NCI-H1417 treated with DMSO at 0.1 percent for 48 hours (cell line): Measurements from ENCODE around the gene COMMD4.

Experiments used
- DNase-seq: peaks from one replicate; lab custom pipeline; 2025; lab: John Stamatoyannopoulos, UW

COMMD4 gene

GRCh38 chr15:75356517-75356916 is 20.7 kb downstream of the COMMD4 start:
- no peak for DNase-seq

GRCh38 chr15:75357976-75358673 is 22.3 kb downstream of the COMMD4 start:
- DNase-seq: no peak

GRCh38 chr15:75358771-75359536 is 23.1 kb downstream of the COMMD4 start:
- no peak for DNase-seq

GRCh38 chr15:75359537-75360250 is 23.8 kb downstream of the COMMD4 start:
- DNase-seq: no peak

GRCh38 chr15:75360391-75360790 is 24.5 kb downstream of the COMMD4 start:
- DNase-seq: no peak

- DNase-seq: no peak
Observed at GRCh38 chr15:75360856-75361255, 25.0 kb downstream of the COMMD4 start.

- DNase-seq: no peak
Observed at GRCh38 chr15:75361361-75361988, 25.6 kb downstream of the COMMD4 start.

- DNase-seq: no peak
Observed at GRCh38 chr15:75361989-75362641, 26.3 kb downstream of the COMMD4 start.

GRCh38 chr15:75362642-75363249 is 26.9 kb downstream of the COMMD4 start:
- no peak for DNase-seq

- no peak for DNase-seq
Observed at GRCh38 chr15:75363786-75364185, 27.9 kb downstream of the COMMD4 start.

- no peak for DNase-seq
Observed at GRCh38 chr15:75364881-75365280, 29.0 kb downstream of the COMMD4 start.

GRCh38 chr15:75366163-75366562 is 30.3 kb downstream of the COMMD4 start:
- DNase-seq: no peak

GRCh38 chr15:75367006-75367405 is 31.1 kb downstream of the COMMD4 start:
- no peak for DNase-seq

- DNase-seq: no peak
Observed at GRCh38 chr15:75367406-75367912, 31.6 kb downstream of the COMMD4 start.

- DNase-seq: peak; percentile 73
Observed at GRCh38 chr15:75367913-75368688, 32.2 kb downstream of the COMMD4 start, which contains the start of gene MAN2C1. MAN2C1 (minus strand) TSS chr15:75368607; CDS start chr15:75368583, 24 bp downstream.

- no peak for DNase-seq
Observed at GRCh38 chr15:75368689-75369239, 32.9 kb downstream of the COMMD4 start.

- no peak for DNase-seq
Observed at GRCh38 chr15:75369897-75370581, 34.2 kb downstream of the COMMD4 start.

- no peak for DNase-seq
Observed at GRCh38 chr15:75371486-75371885, 35.6 kb downstream of the COMMD4 start.
